Daoy (cell line): Measurements from ENCODE around the gene HS3ST3B1. TPM values are rescaled to one million over a fixed set of nuclear protein-coding genes. Genes with fewer than 3 reads are reported as not detected.

Source experiments
- total RNA-seq: library from RNA; depleted of rRNA; stranded (reverse); fragments of >200 nt; shearing (Covaris generic); gene quantifications from 2 replicates; pipeline ENCODE4 v1.2.3, GENCODE V29; 2014; rRNA removed

The HS3ST3B1 gene
- total RNA-seq, 1 experiment from 2014 or later: 4.7 TPM

Other genes starting within 250 kb of the HS3ST3B1 start
- gene COX10, start 231.6 kb upstream of the HS3ST3B1 start, total RNA-seq: 13.9 and 26.9 TPM in 2 replicates
- not detected in 2 replicates for gene CDRT15, start 64.2 kb upstream of the HS3ST3B1 start, total RNA-seq